Ascending aorta (tissue), 2 donors: ENCODE results near the gene TGFBR1. TPM values are rescaled to one million over a fixed set of nuclear protein-coding genes. Genes with fewer than 3 reads are reported as not detected.
A peak's percentile ranks its signal among the peaks of the same experiment; 100 is the strongest.

ENCODE experiments used
- DNase-seq, 2 donors: peaks; one replicate each; pipeline ENCODE4 v3.0.0-alpha.2; 2019; ENCODE audit warnings: low spot score in 2 of 2
- H3K27ac ChIP-seq, 2 donors: fragments of 200-600 bp; sonication (generic); one replicate each; pipeline ENCODE4 v1.5.1; 2016 to 2017; ENCODE audit warnings: mild to moderate bottlenecking in 1 of 2
- H3K27me3 ChIP-seq: fragments of 200-600 bp; sonication (generic); one replicate; pipeline ENCODE4 v1.5.1; 2017
- H3K36me3 ChIP-seq, 2 donors: fragments of 200-600 bp; sonication (generic); one replicate each; pipeline ENCODE4 v1.5.1; 2016
- H3K4me1 ChIP-seq, 2 donors: fragments of 200-600 bp; sonication (generic); one replicate each; pipeline ENCODE4 v1.5.1; 2016 to 2017; ENCODE audit warnings: mild to moderate bottlenecking in 1 of 2
- H3K4me3 ChIP-seq, 2 donors: fragments of 200-600 bp; sonication (generic); one replicate each; pipeline ENCODE4 v1.5.1; 2016 to 2017; ENCODE audit warnings: mild to moderate bottlenecking in 1 of 2
- H3K9me3 ChIP-seq, 2 donors: fragments of 200-600 bp; sonication (generic); one replicate each; pipeline ENCODE4 v1.5.1; 2016
- CTCF ChIP-seq, 3 experiments: fragments of 200-600 bp in 2 of 3; fragments of 450-650 bp in 1 of 3; sonication (generic) in 2 of 3; IDR thresholded peaks; one replicate each; pipeline ENCODE4 v1.5.1; 2016 to 2019; ENCODE audit warnings: antibody characterized with exemption in 3 of 3, mild to moderate bottlenecking in 1 of 3, moderate library complexity in 1 of 3
- intact Hi-C: fragments of 100-400 bp; cut with DNase I; formaldehyde crosslinking; loops from one replicate; pipeline ENCODE4 v1.15.1; 2023
- total RNA-seq: library from RNA; depleted of rRNA; stranded (reverse); fragments of >200 nt; gene quantifications from one replicate; pipeline ENCODE4 v1.1.0, GENCODE V29; 2016

Gene TGFBR1
- total RNA-seq, 1 donor from 2014 or later = 13.9 TPM

GRCh38 chr9:99138424-99139284 lies 33.7 kb downstream of the TGFBR1 start:
- H3K4me3 ChIP-seq = no peak overlapping the region
- no peak overlapping the region for H3K27ac ChIP-seq
- no peak for DNase-seq
- TF ChIP-seq CTCF (IDR thresholded peaks at IDR 0.05) = no peak
- intact Hi-C loops = no loop called here
- peaks cover 13 to 14% of the 10 kb centered on the region in 2 donors for H3K36me3 ChIP-seq
- H3K9me3 ChIP-seq = no peaks in the 10 kb centered on the region
- H3K27me3 ChIP-seq = no peaks in the 10 kb centered on the region
- no peaks in the 10 kb centered on the region for H3K4me1 ChIP-seq

- no peak for DNase-seq
- peaks cover 19 to 22% of the 10 kb centered on the region in 2 donors for H3K36me3 ChIP-seq
- H3K27me3 ChIP-seq = no peaks in the 10 kb centered on the region
- TF ChIP-seq CTCF (IDR thresholded peaks at IDR 0.05) = no peak
- no peaks in the 10 kb centered on the region for H3K9me3 ChIP-seq
- H3K27ac ChIP-seq = no peak overlapping the region
- no peaks in the 10 kb centered on the region for H3K4me1 ChIP-seq
- no peak overlapping the region for H3K4me3 ChIP-seq
- intact Hi-C loops = loop anchor here (2.0 to 5.0 kb wide), 3 partner anchors 139 to 293 kb away; no protein-coding TSS in a partner anchor
Observed at GRCh38 chr9:99139868-99140267, 35.0 kb downstream of the TGFBR1 start.

- H3K4me1 ChIP-seq = no peaks in the 10 kb centered on the region
Observed at GRCh38 chr9:99140685-99141314, 35.9 kb downstream of the TGFBR1 start.

GRCh38 chr9:99141849-99142248 lies 36.9 kb downstream of the TGFBR1 start:
- no peaks in the 10 kb centered on the region for H3K4me1 ChIP-seq
- H3K27me3 ChIP-seq = no peaks in the 10 kb centered on the region
- H3K36me3 ChIP-seq = peaks cover 33 to 39% of the 10 kb centered on the region in 2 donors
- DNase-seq = no peak
- no peak overlapping the region for H3K27ac ChIP-seq
- intact Hi-C loops = loop anchor here (2.0 to 5.0 kb wide), 3 partner anchors 141 to 295 kb away; no protein-coding TSS in a partner anchor
- TF ChIP-seq CTCF (IDR thresholded peaks at IDR 0.05) = no peak
- no peaks in the 10 kb centered on the region for H3K9me3 ChIP-seq
- H3K4me3 ChIP-seq = no peak overlapping the region

More at GRCh38 chr9:99140685-99141314, 35.9 kb downstream of the TGFBR1 start:
- TF ChIP-seq CTCF (IDR thresholded peaks at IDR 0.05) = peak; percentile 71 to 78 (median 72)
- DNase-seq = peak in 1 of 2 donors; percentile 60
- Histone ChIP-seq H3K4me3 (no peak overlapping the region), H3K27me3 (no peaks in the 10 kb centered on the region), H3K27ac (no peak overlapping the region), H3K9me3 (no peaks in the 10 kb centered on the region), H3K36me3 (peaks cover 28 to 31% of the 10 kb centered on the region in 2 donors)
- intact Hi-C loops = loop anchor here (2.0 to 5.0 kb wide), 3 partner anchors 140 to 293 kb away; no protein-coding TSS in a partner anchor

- intact Hi-C loops = loop anchor here (5.0 kb wide), 1 partner anchor 295 kb away; no protein-coding TSS in a partner anchor
- Histone ChIP-seq H3K27me3 (no peaks in the 10 kb centered on the region), H3K27ac (no peak overlapping the region), H3K4me1 (no peaks in the 10 kb centered on the region), H3K36me3 (peaks cover 37 to 43% of the 10 kb centered on the region in 2 donors), H3K4me3 (no peak overlapping the region), H3K9me3 (no peaks in the 10 kb centered on the region)
- TF ChIP-seq CTCF (IDR thresholded peaks at IDR 0.05) = no peak
- DNase-seq = no peak
Observed at GRCh38 chr9:99142275-99142674, 37.4 kb downstream of the TGFBR1 start.
